HG02840 (cell line): ENCODE measurements around the gene SYK.

Source experiments
- ATAC-seq: cut with Tn5 transposase; IDR thresholded peaks from one replicate; pipeline ENCODE4 v1.9.1; 2021; ENCODE audit warnings: mild to moderate bottlenecking, moderate library complexity, moderate number of reproducible peaks; ENCODE audit not compliant: unreplicated experiment, low FRiP score

Gene SYK

DNA sequence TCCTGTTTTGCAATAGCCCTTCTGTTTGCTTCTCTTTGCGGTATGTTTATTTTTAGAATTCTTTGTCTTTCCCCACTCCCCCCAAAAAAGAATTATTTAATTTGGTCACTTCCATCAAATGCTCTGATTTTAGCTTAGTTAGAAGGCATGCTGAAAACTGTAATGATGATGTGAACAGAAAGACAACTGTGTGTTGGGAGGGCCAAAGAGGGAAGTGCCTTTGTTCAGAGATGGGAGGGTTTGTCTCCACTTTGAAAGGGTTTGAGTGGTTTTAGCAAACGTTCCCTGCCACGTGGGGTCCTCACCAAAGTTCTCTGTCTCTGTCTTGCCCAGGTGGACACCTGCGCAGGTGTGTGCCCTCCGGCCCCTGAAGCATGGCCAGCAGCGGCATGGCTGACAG lies 41.9 kb downstream of the SYK start:
- ATAC-seq: no peak

DNA sequence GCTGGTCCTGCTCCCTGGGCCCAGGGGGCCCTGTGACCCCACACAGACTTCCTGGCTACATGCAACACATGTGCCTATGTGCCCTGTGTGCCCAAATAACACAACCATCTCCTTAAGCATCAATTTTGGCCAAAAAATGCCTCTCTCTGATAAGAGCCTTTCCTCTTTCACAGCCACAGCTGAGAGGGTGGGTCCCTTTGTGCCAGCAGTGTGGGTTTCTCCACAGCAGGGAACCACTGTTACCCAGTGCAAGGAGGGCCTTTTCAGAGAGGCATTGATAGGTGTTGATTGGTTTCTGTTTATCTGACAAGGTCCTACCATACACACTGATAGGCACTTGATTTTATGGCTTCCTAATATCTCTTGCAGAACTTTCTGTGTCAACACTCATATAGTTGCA lies 42.7 kb downstream of the SYK start:
- ATAC-seq: no peak

DNA sequence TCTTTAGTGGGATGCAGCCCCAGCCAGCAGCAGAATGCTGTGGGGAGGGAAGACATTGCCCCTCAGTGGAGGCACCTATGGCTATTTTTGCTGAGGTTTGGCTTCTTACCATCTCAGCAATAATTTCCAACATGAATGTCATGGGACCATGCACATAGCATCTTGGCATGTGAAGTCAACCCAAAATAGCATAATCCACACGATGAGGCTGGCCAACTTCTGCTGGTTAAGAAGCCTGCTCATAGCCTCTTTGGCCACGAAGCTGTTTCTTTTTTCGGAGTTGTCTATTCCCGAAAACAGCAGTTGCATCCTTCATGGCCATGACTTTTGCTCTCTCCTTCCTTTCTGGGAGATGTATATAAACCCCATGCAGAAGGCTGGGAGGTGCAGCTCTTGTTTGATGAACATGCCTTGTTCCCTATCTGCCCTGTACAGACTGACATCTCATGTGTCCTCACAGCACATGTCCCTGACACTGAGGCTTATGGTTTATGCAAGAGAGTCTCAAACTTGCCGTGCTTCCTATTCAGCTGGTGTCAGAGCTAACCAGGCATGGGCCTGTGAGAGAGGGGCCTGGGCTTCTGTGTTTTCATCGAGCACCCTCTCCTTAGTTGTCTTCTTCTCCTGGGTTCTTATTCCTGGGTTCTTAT lies 45.3 kb downstream of the SYK start:
- ATAC-seq: no peak

GRCh38 chr9:90847971-90848370 lies 46.4 kb downstream of the SYK start:
- no peak for ATAC-seq

- no peak for ATAC-seq
Measured at GRCh38 chr9:90848866-90849265, 47.2 kb downstream of the SYK start.

GRCh38 chr9:90851444-90851843 lies 49.8 kb downstream of the SYK start:
- ATAC-seq: no peak

GRCh38 chr9:90853945-90854344 lies 52.3 kb downstream of the SYK start:
- no peak for ATAC-seq

DNA sequence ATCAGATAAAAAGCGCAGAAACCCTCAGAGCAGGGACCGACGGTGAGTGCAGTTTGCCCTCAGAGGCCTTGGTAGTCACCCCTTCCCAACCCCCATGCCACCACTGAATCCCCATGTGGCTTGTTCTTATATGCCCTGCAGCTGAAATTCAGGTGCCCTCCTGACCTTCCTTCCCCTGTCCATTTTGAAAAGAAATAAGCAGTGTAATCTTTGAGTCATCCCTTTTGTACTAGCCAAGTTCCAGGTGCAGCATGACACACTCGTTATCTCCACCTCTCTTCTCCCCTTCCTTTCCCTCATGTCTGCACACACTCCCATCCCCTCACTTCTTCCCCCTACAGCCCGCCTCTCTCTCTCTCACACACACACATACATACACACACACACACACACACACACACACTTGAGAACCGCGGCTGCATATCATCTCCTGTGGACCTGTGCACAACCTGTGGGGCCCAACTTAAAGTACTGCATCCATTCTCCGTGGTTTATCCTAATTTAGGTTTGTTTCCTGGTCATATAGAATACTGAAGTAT lies 53.1 kb downstream of the SYK start:
- no peak for ATAC-seq

DNA sequence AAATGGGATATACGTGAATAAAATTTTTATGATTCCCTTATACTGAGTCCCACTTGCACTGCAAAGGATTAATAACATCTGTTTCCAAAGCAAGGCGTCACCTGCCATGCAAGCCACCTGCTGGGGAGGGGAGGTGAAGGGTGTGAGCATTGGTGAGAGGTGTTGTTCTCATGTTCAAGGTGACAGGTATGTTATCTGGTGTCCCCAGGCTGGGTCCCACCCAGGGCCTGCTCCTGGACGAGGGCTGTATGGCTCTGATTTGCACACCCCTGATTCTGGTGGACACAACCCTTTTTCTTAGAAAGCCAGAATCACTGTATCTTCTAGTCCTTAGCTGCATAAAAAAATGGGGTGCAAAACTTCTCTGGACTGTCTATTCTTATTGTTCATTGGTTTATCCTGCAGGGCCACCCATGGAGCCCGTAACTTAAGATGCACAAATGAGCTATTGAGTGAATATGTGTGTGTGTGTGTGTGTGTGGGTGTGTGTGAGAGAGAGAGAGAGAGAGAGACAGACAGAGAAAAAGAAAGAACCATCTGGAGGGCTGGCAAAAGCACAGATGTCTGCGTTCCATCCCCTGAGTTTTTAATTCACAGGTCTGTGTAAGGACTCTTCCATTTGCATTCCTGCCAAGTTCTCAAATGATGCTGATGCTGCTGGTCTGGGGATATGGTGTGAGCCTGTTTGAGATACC lies 53.7 kb downstream of the SYK start:
- no peak for ATAC-seq

DNA sequence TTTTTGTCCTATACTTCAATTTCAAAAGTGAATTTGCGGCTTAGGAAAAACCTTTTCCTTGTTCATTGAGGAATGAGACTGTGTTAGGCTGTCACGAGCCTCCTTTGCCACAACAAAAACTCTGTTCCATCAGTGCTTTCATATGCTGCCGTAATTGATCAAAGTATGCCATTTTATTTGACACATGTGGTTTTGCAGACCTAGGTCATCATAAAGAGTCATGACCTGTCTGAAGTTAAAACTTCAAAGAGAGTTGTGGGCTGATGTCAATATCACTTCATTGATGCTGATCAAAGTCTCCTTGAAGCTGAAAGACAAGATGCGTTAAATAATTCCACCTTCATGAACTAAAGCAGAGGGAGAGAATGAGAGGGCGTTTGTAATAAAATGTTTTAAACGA lies 55.5 kb downstream of the SYK start:
- no peak for ATAC-seq

DNA sequence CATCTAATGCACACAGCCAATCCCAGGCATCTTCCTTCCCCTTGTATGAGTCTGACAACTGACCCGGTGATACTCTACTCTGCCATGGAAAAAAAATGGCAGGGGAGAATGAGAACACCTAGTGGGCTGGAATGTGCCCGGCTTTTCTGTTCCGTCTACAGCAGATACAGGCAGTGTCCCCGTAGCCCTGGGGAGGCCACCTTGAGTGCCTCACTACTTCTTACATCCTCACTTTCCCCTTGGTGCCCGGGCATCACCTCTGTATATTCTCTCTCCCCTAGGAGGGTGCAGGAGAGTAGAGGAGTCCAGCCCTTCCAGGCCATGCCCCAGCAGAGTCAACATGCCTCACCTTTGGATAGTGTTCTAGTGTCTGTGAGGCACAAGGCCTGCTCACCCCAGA lies 56.2 kb downstream of the SYK start:
- ATAC-seq: no peak

DNA sequence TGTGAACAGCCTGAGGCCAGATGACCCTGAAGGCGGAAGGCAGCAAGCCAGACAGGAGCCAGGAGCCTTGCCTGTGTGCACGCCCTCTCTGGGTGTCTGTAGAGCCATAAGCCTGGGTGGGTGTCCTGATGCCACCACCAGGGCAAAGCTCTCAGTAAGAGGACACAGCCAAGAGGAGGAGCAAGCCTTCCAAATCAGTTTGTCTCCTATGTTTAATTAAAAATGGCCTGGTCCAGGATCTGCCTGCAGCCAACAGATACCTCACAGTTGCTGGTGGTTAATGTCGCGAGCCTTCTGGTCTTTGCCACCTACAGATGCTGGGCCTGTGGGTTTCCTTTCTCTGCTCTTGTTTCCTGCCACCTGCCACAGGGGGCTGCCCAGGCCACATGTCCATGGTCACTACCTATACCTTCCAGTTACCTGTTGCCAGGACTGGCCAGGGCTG lies 56.9 kb downstream of the SYK start:
- ATAC-seq: no peak

- no peak for ATAC-seq
Measured at GRCh38 chr9:90860382-90860781, 58.8 kb downstream of the SYK start.

DNA sequence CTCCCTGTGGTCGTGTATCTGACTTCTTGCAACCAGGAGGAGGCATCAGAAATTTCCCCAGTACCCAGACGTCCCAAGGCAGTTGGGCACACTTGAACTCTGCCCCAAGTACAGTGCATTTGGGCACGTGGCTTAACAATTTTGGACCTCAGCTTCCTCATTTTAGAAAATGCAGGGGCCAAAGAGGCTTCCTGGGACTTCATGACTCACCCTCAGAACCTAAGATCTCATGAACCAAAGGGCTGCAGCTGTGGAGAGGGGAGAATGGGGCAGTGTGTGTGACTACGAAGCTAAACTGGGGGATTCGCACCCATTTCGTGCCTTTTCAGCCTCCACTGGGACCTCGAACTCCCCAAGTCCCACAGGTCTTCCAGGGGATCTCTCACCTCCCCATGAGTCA lies 59.2 kb downstream of the SYK start:
- no peak for ATAC-seq

DNA sequence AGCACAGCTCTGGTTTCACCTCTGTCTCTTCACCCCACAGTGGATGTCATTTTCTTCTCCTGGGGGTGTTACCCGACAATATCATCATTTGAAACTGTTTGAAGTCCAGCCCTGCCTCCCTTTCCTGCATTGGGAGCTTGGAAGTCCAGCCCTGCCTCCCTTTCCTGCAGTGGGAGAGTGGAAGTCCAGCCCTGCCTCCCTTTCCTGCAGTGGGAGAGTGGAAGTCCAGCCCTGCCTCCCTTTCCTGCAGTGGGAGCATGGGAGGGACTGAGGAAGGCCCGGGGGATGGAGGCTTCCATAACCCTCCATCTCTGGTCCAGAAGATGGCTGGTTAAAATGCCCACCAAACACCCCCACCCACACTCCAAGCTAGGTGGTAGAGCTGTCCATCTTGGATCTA lies 59.8 kb downstream of the SYK start:
- ATAC-seq: no peak

- no peak for ATAC-seq
Measured at GRCh38 chr9:90861826-90862740, 60.5 kb downstream of the SYK start.

GRCh38 chr9:90864779-90865178 lies 63.2 kb downstream of the SYK start:
- no peak for ATAC-seq

GRCh38 chr9:90867101-90867500 lies 65.5 kb downstream of the SYK start:
- ATAC-seq: no peak

DNA sequence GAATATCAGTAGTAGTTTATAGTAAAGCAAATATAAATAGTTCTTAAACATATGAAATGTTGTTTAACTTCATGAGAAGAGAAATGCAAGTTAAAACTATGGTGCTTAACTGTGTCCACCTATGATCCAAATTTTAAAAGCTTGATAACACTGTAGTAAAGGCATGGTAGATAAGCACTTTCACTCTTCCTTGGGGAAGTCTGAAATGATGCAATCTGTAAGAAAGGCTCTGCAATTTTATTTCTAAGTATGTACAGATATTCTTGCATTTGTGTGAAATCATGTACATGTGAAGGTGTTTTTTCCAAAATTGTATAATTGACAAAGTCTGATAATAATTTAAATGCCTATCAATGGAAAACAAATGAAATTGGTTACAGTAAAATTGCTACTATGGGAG lies 66.9 kb downstream of the SYK start:
- ATAC-seq: no peak

DNA sequence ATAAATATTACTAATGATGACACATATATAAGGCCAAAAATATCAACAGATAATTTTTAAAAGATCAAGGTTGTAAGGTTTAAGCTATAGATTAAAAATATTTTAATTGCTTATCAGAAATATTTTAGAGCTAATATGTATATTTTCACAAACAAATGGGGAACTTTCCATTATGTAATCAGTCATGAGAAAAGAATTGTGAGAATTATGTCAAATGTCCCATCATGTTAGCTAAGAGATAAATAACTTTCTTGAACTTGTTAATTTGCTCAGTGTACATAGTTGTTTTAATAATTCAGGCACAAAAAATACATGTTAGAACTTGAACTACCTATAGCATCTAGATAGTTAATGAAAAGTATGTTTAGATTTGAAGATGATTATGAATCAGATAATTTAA lies 67.7 kb downstream of the SYK start:
- no peak for ATAC-seq
